Measurements from ENCODE around the gene ARHGEF16. TPM values are rescaled to one million over a fixed set of nuclear protein-coding genes. Genes with fewer than 3 reads are reported as not detected.

Gene ARHGEF16
- total RNA-seq, 1 donor from 2014 or later: 11.3 TPM

GRCh38 chr1:3502641-3503524, 48.4 kb downstream of the ARHGEF16 start:
- no peaks in the 10 kb centered on the region for H3K27me3 Mint-ChIP-seq (ENCODE audit: low read depth)
- no peak for TF ChIP-seq CTCF (conservative IDR thresholded peaks at IDR 0.05)
- DNase-seq (ENCODE audit: low read depth, low spot score): no peak
- H3K4me1 Mint-ChIP-seq: no peaks in the 10 kb centered on the region
- no peak overlapping the region for H3K27ac Mint-ChIP-seq (ENCODE audit: unreplicated experiment)
- no peaks in the 10 kb centered on the region for H3K36me3 Mint-ChIP-seq (ENCODE audit: low read depth)
- no peaks in the 10 kb centered on the region for H3K9me3 Mint-ChIP-seq
- H3K4me3 Mint-ChIP-seq: no peak overlapping the region

- H3K4me1 Mint-ChIP-seq: no peaks in the 10 kb centered on the region
- no peak overlapping the region for H3K4me3 Mint-ChIP-seq
- H3K27me3 Mint-ChIP-seq (ENCODE audit: low read depth): no peaks in the 10 kb centered on the region
- no peaks in the 10 kb centered on the region for H3K36me3 Mint-ChIP-seq (ENCODE audit: low read depth)
- no peak overlapping the region for H3K27ac Mint-ChIP-seq (ENCODE audit: unreplicated experiment)
- no peak for DNase-seq (ENCODE audit: low read depth, low spot score)
- TF ChIP-seq CTCF (conservative IDR thresholded peaks at IDR 0.05): no peak
- H3K9me3 Mint-ChIP-seq: no peaks in the 10 kb centered on the region
These were observed 49.0 kb downstream of the ARHGEF16 start for GRCh38 chr1:3503525-3503886.

GRCh38 chr1:3504151-3504821, 49.8 kb downstream of the ARHGEF16 start:
- Mint-ChIP-seq H3K27me3 (ENCODE audit: low read depth) (no peaks in the 10 kb centered on the region), H3K4me3 (no peak overlapping the region), H3K4me1 (no peaks in the 10 kb centered on the region), H3K36me3 (ENCODE audit: low read depth) (no peaks in the 10 kb centered on the region), H3K9me3 (no peaks in the 10 kb centered on the region), H3K27ac (ENCODE audit: unreplicated experiment) (no peak overlapping the region)
- DNase-seq (ENCODE audit: low read depth, low spot score): no peak
- TF ChIP-seq CTCF (conservative IDR thresholded peaks at IDR 0.05): no peak

GRCh38 chr1:3504822-3505153, 50.3 kb downstream of the ARHGEF16 start:
- Mint-ChIP-seq H3K27me3 (ENCODE audit: low read depth) (no peaks in the 10 kb centered on the region), H3K36me3 (ENCODE audit: low read depth) (no peaks in the 10 kb centered on the region), H3K9me3 (no peaks in the 10 kb centered on the region), H3K4me3 (no peak overlapping the region), H3K27ac (ENCODE audit: unreplicated experiment) (no peak overlapping the region), H3K4me1 (no peaks in the 10 kb centered on the region)
- no peak for TF ChIP-seq CTCF (conservative IDR thresholded peaks at IDR 0.05)
- no peak for DNase-seq (ENCODE audit: low read depth, low spot score)

GRCh38 chr1:3505161-3505560, 50.7 kb downstream of the ARHGEF16 start:
- Mint-ChIP-seq H3K9me3 (no peaks in the 10 kb centered on the region), H3K4me3 (no peak overlapping the region), H3K27me3 (ENCODE audit: low read depth) (no peaks in the 10 kb centered on the region), H3K4me1 (no peaks in the 10 kb centered on the region), H3K36me3 (ENCODE audit: low read depth) (no peaks in the 10 kb centered on the region), H3K27ac (ENCODE audit: unreplicated experiment) (no peak overlapping the region)
- no peak for TF ChIP-seq CTCF (conservative IDR thresholded peaks at IDR 0.05)
- DNase-seq (ENCODE audit: low read depth, low spot score): no peak
